HL-60 (cell line): ENCODE data around the gene LIPC.

Source experiments
- DNase-seq, 2 experiments: peaks; one replicate each; pipeline ENCODE4 v3.0.0-alpha.2; 2010 to 2020; ENCODE audit warnings: low read depth in 1 of 2, low spot score in 1 of 2
- H3K27ac ChIP-seq: fragments of 250-450 bp; sonication (Bioruptor Pico); replicated peaks from 2 replicates; pipeline ENCODE4 v1.5.1; 2020; ENCODE audit warnings: mild to moderate bottlenecking, moderate library complexity
- H3K27me3 ChIP-seq: fragments of 250-450 bp; sonication (Bioruptor Pico); 2 replicates; pipeline ENCODE4 v1.5.1; 2021; ENCODE audit warnings: mild to moderate bottlenecking, moderate library complexity; ENCODE audit not compliant: insufficient read depth, poor library complexity, severe bottlenecking
- H3K4me3 ChIP-seq: replicated peaks from 2 replicates; pipeline ENCODE4 v1.5.1; 2011; ENCODE audit warnings: mild to moderate bottlenecking, control low read depth, low read length; ENCODE audit not compliant: insufficient read depth
- CTCF ChIP-seq: IDR thresholded peaks from one replicate; pipeline ENCODE4 v1.5.1; 2011; ENCODE audit warnings: low read length, control low read depth, inconsistent platforms; ENCODE audit not compliant: insufficient read depth
- GABPA ChIP-seq: IDR thresholded peaks from 2 replicates; pipeline ENCODE4 v1.6.1; 2012; ENCODE audit warnings: low read depth
- POLR2AphosphoS5 ChIP-seq: IDR thresholded peaks from 2 replicates; pipeline ENCODE4 v1.6.1; 2012; ENCODE audit warnings: low read depth
- REST ChIP-seq: IDR thresholded peaks from 2 replicates; pipeline ENCODE4 v1.6.1; 2012; ENCODE audit warnings: low read depth; ENCODE audit not compliant: insufficient replicate concordance
- SPI1 ChIP-seq: IDR thresholded peaks from 2 replicates; pipeline ENCODE4 v1.6.1; 2012; ENCODE audit warnings: low read depth, mild to moderate bottlenecking, borderline replicate concordance

Gene LIPC

DNA sequence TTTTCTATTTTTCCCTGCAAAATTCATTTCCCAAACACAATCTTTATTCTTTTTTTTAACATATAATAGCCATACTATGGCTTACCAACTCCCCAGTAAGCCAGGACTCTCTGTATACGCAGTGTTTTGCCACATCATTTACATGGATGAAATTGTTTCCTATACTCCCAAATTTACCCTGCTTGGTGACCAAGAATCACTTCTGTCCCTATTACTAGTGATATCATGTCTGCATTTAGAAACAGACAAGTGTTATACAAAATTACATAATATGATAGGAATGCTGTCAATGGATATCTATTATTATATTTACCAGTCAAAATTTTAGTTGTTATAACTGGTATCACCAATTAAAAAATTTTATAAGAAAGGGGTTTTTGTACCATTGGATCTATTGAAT is 77.8 kb downstream of the LIPC start:
- Histone ChIP-seq H3K27ac (no peak overlapping the region), H3K4me3 (no peak overlapping the region), H3K27me3 (no peaks in the 10 kb centered on the region)
- no peak for DNase-seq
- TF ChIP-seq POLR2AphosphoS5 = no peak
- TF ChIP-seq REST = no peak
- no peak for TF ChIP-seq CTCF
- TF ChIP-seq SPI1 = no peak
- TF ChIP-seq GABPA = no peak

DNA sequence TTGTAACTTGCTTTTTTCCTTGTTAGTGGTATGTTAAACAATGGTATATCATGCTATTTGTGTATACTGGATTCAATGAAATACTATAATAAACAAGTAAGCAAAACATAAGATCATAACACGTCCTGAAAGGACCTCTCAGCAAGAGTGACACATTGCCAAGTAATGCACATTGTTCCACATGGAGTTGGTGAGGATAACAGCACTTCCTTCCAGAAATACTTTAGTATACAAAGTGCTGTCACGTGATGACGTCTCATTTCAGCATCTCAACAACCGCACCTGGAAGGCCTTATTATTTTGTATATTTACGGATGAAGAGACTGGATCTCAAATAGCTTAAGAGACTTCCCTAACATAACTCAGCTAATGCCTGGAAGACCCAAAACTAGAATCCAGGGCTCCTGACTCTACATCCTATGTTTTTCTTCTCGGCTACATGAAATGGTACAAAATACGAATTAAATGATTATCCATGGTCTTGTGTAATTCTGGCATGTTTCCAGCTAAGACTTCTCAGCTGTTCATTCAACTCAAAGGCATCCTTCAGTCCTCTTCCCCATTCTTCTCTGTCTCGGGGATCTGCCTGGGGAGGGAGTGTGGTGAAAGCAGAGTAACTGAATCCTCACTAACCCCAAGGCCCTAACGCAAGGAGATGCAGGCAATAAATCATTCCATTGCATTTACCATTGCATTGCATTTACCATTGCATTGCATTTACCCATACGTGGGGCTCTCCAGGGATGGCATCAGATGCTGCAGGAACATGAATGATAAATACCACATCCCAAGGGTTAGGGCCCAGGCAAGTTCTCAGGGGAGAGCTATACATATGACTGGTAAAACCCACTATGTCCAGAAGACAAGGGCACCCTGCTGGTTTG is 79.2 kb downstream of the LIPC start:
- no peaks in the 10 kb centered on the region for H3K27me3 ChIP-seq
- no peak overlapping the region for H3K4me3 ChIP-seq
- DNase-seq = no peak
- TF ChIP-seq GABPA (no peak), CTCF (no peak), SPI1 (no peak), POLR2AphosphoS5 (no peak), REST (no peak)
- no peak overlapping the region for H3K27ac ChIP-seq

DNA sequence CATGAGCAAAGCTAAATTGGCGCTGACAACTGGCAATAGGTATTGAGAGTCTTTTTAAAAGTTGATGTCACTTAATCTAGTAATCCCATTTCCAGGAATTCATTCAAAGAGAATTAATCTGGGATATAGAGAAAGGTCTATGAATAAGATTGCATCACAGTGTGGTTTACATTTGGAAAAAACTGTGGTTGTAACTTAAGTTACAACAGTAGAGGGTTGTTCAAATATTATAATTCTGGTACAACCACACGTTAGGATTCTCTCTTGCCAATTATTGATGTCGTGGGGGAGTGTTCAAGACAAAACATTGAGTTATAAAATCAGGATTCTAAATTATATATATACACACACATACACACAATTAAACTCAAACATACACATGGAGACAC is 79.8 kb downstream of the LIPC start:
- Histone ChIP-seq H3K27me3 (no peaks in the 10 kb centered on the region), H3K27ac (no peak overlapping the region), H3K4me3 (no peak overlapping the region)
- DNase-seq = no peak
- TF ChIP-seq CTCF (no peak), SPI1 (no peak), POLR2AphosphoS5 (no peak)
